ENCODE data around the gene RNF38.

DNA sequence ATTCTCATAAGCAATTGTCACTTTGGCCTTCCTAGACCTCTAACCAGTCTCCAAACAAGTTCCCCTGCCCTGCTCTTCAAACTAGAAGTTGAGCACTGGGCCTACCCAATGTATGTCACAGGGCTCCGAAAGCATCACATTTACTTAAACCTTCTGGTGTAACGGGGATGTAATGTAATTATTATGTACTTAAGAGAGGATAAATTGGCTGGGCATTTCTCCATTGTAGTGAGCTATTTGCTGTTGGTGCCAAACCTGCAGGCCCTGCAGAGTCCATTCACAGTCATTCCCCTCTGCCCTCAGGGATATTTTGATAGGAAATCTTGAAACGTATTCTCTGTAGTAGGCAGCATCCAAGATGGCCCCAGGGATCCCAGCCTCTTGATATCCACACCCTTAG, 77.6 kb downstream of the RNF38 start:
- TF ChIP-seq POLR2A (IDR thresholded peaks at IDR 0.05), result no peak
- TF ChIP-seq, protein P1, sequence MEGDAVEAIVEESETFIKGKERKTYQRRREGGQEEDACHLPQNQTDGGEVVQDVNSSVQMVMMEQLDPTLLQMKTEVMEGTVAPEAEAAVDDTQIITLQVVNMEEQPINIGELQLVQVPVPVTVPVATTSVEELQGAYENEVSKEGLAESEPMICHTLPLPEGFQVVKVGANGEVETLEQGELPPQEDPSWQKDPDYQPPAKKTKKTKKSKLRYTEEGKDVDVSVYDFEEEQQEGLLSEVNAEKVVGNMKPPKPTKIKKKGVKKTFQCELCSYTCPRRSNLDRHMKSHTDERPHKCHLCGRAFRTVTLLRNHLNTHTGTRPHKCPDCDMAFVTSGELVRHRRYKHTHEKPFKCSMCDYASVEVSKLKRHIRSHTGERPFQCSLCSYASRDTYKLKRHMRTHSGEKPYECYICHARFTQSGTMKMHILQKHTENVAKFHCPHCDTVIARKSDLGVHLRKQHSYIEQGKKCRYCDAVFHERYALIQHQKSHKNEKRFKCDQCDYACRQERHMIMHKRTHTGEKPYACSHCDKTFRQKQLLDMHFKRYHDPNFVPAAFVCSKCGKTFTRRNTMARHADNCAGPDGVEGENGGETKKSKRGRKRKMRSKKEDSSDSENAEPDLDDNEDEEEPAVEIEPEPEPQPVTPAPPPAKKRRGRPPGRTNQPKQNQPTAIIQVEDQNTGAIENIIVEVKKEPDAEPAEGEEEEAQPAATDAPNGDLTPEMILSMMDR (IDR thresholded peaks at IDR 0.05), result no peak
